Ovary (tissue), 10 donors: Measurements from ENCODE around the gene WIPF3. TPM values are rescaled to one million over a fixed set of nuclear protein-coding genes. Genes with fewer than 3 reads are reported as not detected.
A peak's percentile ranks its signal among the peaks of the same experiment; 100 is the strongest.

ENCODE experiments used
- DNase-seq, 5 donors: peaks; one replicate each; pipeline ENCODE4 v3.0.0-alpha.2; 2019 to 2020
- H3K27ac ChIP-seq, 2 donors: fragments of 200-600 bp; one replicate each; pipeline versions ENCODE4 v1.5.1 to v1.8.0; 2019 to 2022
- H3K27me3 ChIP-seq: fragments of 200-600 bp; one replicate; pipeline ENCODE4 v1.8.0; 2022
- H3K36me3 ChIP-seq: fragments of 200-600 bp; sonication (generic); one replicate; pipeline ENCODE4 v1.5.1; 2019
- H3K4me1 ChIP-seq: one replicate; pipeline ENCODE4 v1.8.1; 2013; ENCODE audit warnings: mild to moderate bottlenecking, moderate library complexity; ENCODE audit not compliant: insufficient read depth
- H3K4me3 ChIP-seq: fragments of 200-600 bp; sonication (generic); one replicate; pipeline ENCODE4 v1.5.1; 2017
- H3K9me3 ChIP-seq, 2 donors: fragments of 200-600 bp in 1 of 2; sonication (generic) in 1 of 2; one replicate each; pipeline versions ENCODE4 v1.5.1 to v1.8.1; 2013 to 2019; ENCODE audit warnings: mild to moderate bottlenecking in 1 of 2, moderate library complexity in 1 of 2
- EP300 ChIP-seq: sonication (generic); formaldehyde crosslinking; IDR thresholded peaks from one replicate; pipeline ENCODE4 v1.6.1; 2017; ENCODE audit warnings: antibody characterized with exemption
- POLR2A ChIP-seq: fragments of 450-650 bp; IDR thresholded peaks from one replicate; pipeline ENCODE4 v1.6.1; 2017; ENCODE audit warnings: antibody characterized with exemption, mild to moderate bottlenecking, moderate library complexity
- WGBS, 3 donors: extraction: QIAGEN DNeasy Blood & Tissue Kit in 1 of 3; methylation state at CpG; one replicate each; pipeline versions ENCODE4 v1.1.5 to v1.1.7; 2013 to 2017; 5-methylcytosine and 5-hydroxymethylcytosine counted together
- intact Hi-C, 4 donors: fragments of 100-400 bp; cut with DNase I; formaldehyde crosslinking; loops; one replicate each; pipeline versions ENCODE4 v1.11.0 to v1.15.1; 2022 to 2023
- long read RNA-seq, 3 donors: library from polyadenylated mRNA in 2 of 3; unstranded in 2 of 3; transcript quantifications; one replicate each; pipeline ENCODE4 v2.0.0 and lab custom pipeline, GENCODE V29; 2021 to 2026
- polyA plus RNA-seq, 2 donors: library from polyadenylated mRNA; stranded (reverse); fragments of 200-250 nt in 1 of 2; fragments of 350-450 nt in 1 of 2; fragmentation: Illumina TruSeq in 1 of 2; extraction: RNeasy Lipid Tissue Mini Kit (QIAGEN cat#74804) in 1 of 2; gene quantifications; one replicate each; pipeline ENCODE4 v1.2.3, GENCODE V29; 2013 to 2014
- total RNA-seq, 7 donors: library from RNA; depleted of rRNA in 2 of 7; stranded (reverse); fragments of >200 nt in 2 of 7; fragmentation: NEBNext Ultra II Directional in 3 of 7; extraction: Animal tissue kit (Norgen Biotek cat#: 25700) in 3 of 7; gene quantifications; one replicate each; pipeline versions ENCODE4 v1.1.0 to v1.2.4, GENCODE V29; 2016 to 2023
- TF ChIP-seq, protein P1 (sequence below), 3 donors: fragments of 450-650 bp in 2 of 3; fragments of 200-600 bp in 1 of 3; IDR thresholded peaks; one replicate each; pipeline versions ENCODE4 v1.5.1 to v1.8.0; 2016 to 2022; ENCODE audit warnings: antibody characterized with exemption in 3 of 3, mild to moderate bottlenecking in 1 of 3
- donor health status: DM: no; HTN: no; CAD: no; lungs with moderate emphysema.
- donor health status: DM: no; HTN: no; CAD: no.
- donor health status: Bipolar disorder and iron deficiency.
- donor health status: DM: yes; HTN: yes; CAD: no.
- donor health status: DM: no; HTN: no; CAD: no.
- donor health status: DM: yes; HTN: yes; CAD: no.

The WIPF3 gene, protein sequence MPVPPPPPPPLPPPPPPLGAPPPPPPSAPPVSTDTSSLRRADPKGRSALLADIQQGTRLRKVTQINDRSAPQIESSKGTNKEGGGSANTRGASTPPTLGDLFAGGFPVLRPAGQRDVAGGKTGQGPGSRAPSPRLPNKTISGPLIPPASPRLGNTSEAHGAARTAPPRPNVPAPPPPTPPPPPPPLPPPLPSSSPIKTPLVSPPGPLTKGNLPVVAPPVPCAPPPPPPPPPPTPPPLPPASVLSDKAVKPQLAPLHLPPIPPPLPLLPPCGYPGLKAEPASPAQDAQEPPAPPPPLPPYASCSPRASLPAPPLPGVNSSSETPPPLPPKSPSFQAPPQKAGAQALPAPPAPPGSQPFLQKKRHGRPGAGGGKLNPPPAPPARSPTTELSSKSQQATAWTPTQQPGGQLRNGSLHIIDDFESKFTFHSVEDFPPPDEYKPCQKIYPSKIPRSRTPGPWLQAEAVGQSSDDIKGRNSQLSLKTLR
- total RNA-seq (100 to 1,000 TPM in 2 of 7 donors, 10 to 100 TPM in 5; 15.3 to 122 (median 49.8) TPM), polyA plus RNA-seq (10 to 100 TPM; 53.3 to 59.9 TPM)
- long read RNA-seq, donor 1, partial matches to known transcripts, result 68 of 212 reads
- long read RNA-seq, donor 1, other reads (novel, unspliced or antisense), result 144 of 212 reads
- long read RNA-seq, donor 2, full-length matches to known transcripts, result 4 of 48 reads
- long read RNA-seq, donor 2, partial matches to known transcripts, result 44 of 48 reads
- long read RNA-seq, donor 2, other reads (novel, unspliced or antisense), result 0 of 48 reads
- long read RNA-seq, donor 3, partial matches to known transcripts, result 13 of 46 reads
- long read RNA-seq, donor 3, other reads (novel, unspliced or antisense), result 33 of 46 reads

DNA sequence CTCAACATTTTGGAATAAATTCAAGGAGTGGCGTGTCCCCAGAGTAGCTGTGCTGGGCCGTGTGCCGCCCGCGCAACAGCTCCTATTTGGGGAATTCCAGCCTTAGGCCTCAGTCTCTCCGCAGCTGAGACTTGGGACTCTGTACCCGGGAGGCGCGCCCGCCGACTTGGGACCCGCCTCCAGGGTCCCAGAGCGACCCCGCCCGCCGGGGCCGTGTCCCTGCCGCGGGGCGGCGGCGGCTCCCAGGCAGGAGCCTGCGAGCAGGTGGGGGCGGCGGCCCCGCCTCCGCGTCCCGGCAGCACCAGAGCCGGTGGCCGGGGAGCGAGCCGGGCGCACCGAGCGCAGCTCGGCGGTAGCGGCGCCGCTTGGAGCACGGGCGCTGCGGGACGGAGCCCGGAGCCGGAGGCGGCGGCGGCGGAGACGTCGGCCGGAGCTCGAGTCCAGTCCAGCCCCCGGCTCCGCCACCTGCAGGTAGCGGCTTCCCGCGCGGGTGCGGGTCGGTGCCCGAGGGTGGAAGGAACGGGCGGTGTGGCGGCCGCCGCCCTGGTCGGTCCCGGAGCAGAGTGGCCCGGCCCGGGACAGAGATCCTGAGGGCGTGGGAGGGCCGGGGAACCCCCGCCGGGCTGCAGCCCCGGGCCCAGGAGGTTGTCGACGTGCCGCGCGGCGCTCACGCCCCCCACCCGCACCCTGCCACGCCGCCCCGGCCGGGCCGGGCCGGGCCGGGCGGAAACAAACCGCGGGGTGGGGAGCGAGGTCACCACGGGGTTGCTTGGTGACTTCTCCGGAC, at the start of gene WIPF3:
Gene WIPF3, plus strand, starts transcription at position 301 of the 787 bp plus-strand sequence. CDS start 28,217 bp downstream, outside the sequence.
- WGBS, 3 donors, result 0 to 1% (median 1%) methylated on average over 47 to 99 of the region's 99 CpGs
- H3K4me1 ChIP-seq, result peaks cover 5% of the 10 kb centered on the region
- peak; percentile 58 to 80 (median 66) for DNase-seq
- H3K4me3 ChIP-seq, result peak within 1 kb of the TSS; percentile 58
- intact Hi-C loops, result loop anchor here in 1 of 4 donors (5.0 to 10.0 kb wide), 2 partner anchors 52 to 61 kb away; no protein-coding TSS in a partner anchor
- no peaks in the 10 kb centered on the region for H3K36me3 ChIP-seq
- peak within 1 kb of the TSS; percentile 77 to 80 for H3K27ac ChIP-seq
- no peaks in the 10 kb centered on the region for H3K27me3 ChIP-seq
- TF ChIP-seq EP300 (no peak), POLR2A (peak; percentile 13)
- TF ChIP-seq, protein P1, sequence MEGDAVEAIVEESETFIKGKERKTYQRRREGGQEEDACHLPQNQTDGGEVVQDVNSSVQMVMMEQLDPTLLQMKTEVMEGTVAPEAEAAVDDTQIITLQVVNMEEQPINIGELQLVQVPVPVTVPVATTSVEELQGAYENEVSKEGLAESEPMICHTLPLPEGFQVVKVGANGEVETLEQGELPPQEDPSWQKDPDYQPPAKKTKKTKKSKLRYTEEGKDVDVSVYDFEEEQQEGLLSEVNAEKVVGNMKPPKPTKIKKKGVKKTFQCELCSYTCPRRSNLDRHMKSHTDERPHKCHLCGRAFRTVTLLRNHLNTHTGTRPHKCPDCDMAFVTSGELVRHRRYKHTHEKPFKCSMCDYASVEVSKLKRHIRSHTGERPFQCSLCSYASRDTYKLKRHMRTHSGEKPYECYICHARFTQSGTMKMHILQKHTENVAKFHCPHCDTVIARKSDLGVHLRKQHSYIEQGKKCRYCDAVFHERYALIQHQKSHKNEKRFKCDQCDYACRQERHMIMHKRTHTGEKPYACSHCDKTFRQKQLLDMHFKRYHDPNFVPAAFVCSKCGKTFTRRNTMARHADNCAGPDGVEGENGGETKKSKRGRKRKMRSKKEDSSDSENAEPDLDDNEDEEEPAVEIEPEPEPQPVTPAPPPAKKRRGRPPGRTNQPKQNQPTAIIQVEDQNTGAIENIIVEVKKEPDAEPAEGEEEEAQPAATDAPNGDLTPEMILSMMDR (IDR thresholded peaks at IDR 0.05), result peak in 1 of 3 donors; percentile 18
- no peaks in the 10 kb centered on the region for H3K9me3 ChIP-seq

DNA sequence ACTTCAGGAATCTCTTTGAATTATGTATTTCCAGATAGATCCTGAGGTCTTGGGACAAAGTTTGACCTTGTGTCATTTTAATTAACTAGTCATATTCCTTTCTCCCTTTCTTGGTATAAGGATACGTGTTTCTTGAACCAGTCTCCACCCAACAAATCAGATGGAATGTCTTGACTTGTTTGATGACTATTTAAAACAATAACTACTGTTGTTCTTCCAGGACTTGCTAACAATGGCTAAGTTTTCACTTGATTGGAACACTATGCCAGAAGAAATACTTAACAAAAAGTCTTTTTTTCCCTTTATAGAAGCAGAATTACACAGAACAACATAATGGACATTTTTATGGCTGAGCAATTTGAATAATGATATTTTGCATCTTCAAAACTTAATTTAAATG, 43.0 kb upstream of the WIPF3 start:
- no peak overlapping the region for H3K27ac ChIP-seq
- WGBS, 3 donors, result 82 to 91% (median 90%) methylated on average over 1 of the region's 1 CpG

DNA sequence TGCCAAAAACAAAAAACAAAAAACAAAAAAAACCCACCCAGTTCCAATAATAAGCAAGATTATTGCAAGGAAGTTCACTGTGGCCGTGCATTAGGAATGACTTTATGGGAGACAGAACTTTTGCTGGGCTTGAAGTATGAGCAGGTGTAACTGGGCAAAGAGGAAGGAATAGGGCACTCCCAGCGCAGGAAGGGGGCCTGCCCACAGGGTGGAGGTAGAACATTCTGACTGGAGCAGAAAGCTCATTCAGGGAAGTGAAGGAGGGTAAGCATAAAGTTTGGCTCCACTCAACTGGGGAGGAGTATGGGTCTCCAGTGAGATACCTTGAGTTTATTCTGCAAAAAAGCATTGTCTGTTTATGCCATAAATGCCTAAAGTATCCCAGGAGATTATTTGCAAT, 42.1 kb upstream of the WIPF3 start:
- WGBS, 3 donors, result 84 to 89% (median 88%) methylated on average over 2 of the region's 2 CpGs
- H3K27me3 ChIP-seq, result no peaks in the 10 kb centered on the region
- no peaks in the 10 kb centered on the region for H3K9me3 ChIP-seq
- H3K4me3 ChIP-seq, result no peak overlapping the region
- no peaks in the 10 kb centered on the region for H3K36me3 ChIP-seq
- DNase-seq, result peak in 2 of 5 donors; percentile 35 to 44
- intact Hi-C loops, result no loop called here
- H3K27ac ChIP-seq, result no peak overlapping the region
- peaks cover 3% of the 10 kb centered on the region for H3K4me1 ChIP-seq
- no peak for TF ChIP-seq POLR2A
- TF ChIP-seq, protein P1 (IDR thresholded peaks at IDR 0.05), result no peak
- TF ChIP-seq EP300, result no peak

More for the DNA sequence above, 43.0 kb upstream of the WIPF3 start:
- Histone ChIP-seq H3K36me3 (no peaks in the 10 kb centered on the region), H3K4me3 (no peak overlapping the region), H3K27me3 (no peaks in the 10 kb centered on the region), H3K9me3 (no peaks in the 10 kb centered on the region), H3K4me1 (peaks cover 3% of the 10 kb centered on the region)
- no peak for DNase-seq
- intact Hi-C loops, result no loop called here
- TF ChIP-seq POLR2A, result no peak
- TF ChIP-seq, protein P1 (IDR thresholded peaks at IDR 0.05), result no peak
- TF ChIP-seq EP300, result no peak

DNA sequence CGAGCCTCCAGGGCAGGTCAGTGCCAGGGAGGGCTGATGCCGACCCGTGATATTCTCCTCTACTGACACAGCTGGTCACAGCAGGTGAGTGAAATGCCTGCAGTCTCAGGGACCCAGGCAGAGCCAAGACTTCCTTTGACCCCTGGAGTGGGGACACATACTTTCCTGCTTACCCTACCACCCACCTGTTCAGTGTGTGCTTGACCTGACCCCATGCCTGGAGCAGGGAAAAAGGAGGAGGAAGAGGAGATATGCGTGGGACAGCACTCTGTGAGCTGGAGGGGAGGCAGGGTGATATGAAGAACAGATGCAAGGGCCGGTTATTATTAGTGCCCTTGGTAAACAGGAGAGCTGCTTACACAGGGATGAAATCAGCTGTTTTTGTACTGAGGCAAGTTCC, 40.8 kb upstream of the WIPF3 start:
- H3K4me1 ChIP-seq, result peaks cover 7% of the 10 kb centered on the region
- no peak for TF ChIP-seq POLR2A
- TF ChIP-seq, protein P1 (IDR thresholded peaks at IDR 0.05), result no peak
- TF ChIP-seq EP300, result no peak
- H3K4me3 ChIP-seq, result no peak overlapping the region
- 24 to 43% (median 27%) methylated on average over 5 of the region's 5 CpGs for WGBS, 3 donors
- no peaks in the 10 kb centered on the region for H3K27me3 ChIP-seq
- H3K36me3 ChIP-seq, result no peaks in the 10 kb centered on the region
- intact Hi-C loops, result no loop called here
- no peak for DNase-seq
- no peaks in the 10 kb centered on the region for H3K9me3 ChIP-seq
- no peak overlapping the region for H3K27ac ChIP-seq
